Neuronal stem cell (in vitro differentiated cells): Measurements from ENCODE around the gene AMFR.

Experiments
- DNase-seq: peaks from one replicate; pipeline ENCODE4 v3.0.0-alpha.2; 2013; ENCODE audit warnings: low spot score
- H2AFZ ChIP-seq: one replicate; pipeline ENCODE4 v1.6.1; 2013; ENCODE audit warnings: mild to moderate bottlenecking, low read length, inconsistent platforms
- H2AK5ac ChIP-seq: 2 replicates; pipeline ENCODE4 v1.6.1; 2013; ENCODE audit warnings: low read depth, mild to moderate bottlenecking, inconsistent platforms, low read length, moderate library complexity, mixed read lengths
- H2BK120ac ChIP-seq: 2 replicates; pipeline ENCODE4 v1.6.1; 2013; ENCODE audit warnings: low read depth, mild to moderate bottlenecking, inconsistent platforms, low read length, moderate library complexity, mixed read lengths
- H2BK12ac ChIP-seq: one replicate; pipeline ENCODE4 v1.6.1; 2013; ENCODE audit warnings: low read length, inconsistent platforms
- H2BK15ac ChIP-seq: 2 replicates; pipeline ENCODE4 v1.6.1; 2013; ENCODE audit warnings: mild to moderate bottlenecking, low read length, inconsistent platforms, mixed read lengths
- H2BK5ac ChIP-seq: one replicate; pipeline ENCODE4 v1.6.1; 2013; ENCODE audit warnings: inconsistent platforms, mild to moderate bottlenecking, low read length, moderate library complexity
- H3K14ac ChIP-seq: one replicate; pipeline ENCODE4 v1.6.1; 2013; ENCODE audit warnings: low read length, inconsistent platforms
- H3K18ac ChIP-seq: 2 replicates; pipeline ENCODE4 v1.6.1; 2013; ENCODE audit warnings: low read length, inconsistent platforms
- H3K23ac ChIP-seq: 2 replicates; pipeline ENCODE4 v1.6.1; 2013; ENCODE audit warnings: low read depth, mild to moderate bottlenecking, mixed read lengths, low read length, inconsistent platforms; ENCODE audit not compliant: poor library complexity
- H3K27ac ChIP-seq: replicated peaks from 3 replicates; pipeline ENCODE4 v1.5.1; 2013; ENCODE audit warnings: low read length, inconsistent platforms
- H3K27me3 ChIP-seq, 3 experiments: 2 replicates each; pipeline ENCODE4 v1.6.1; 2013; ENCODE audit warnings: low read length in 3 of 3, mild to moderate bottlenecking in 2 of 3, inconsistent platforms in 1 of 3, low read depth in 1 of 3, mixed read lengths in 1 of 3, moderate library complexity in 1 of 3; ENCODE audit not compliant: control insufficient read depth in 3 of 3, insufficient read depth in 3 of 3
- H3K36me3 ChIP-seq, 2 donors: replicated peaks in 1 of 2; 2 replicates each; pipeline ENCODE4 v1.6.1; 2013; ENCODE audit warnings: low read length in 2 of 2; ENCODE audit not compliant: control insufficient read depth in 2 of 2, insufficient read depth in 2 of 2
- H3K4ac ChIP-seq: 2 replicates; pipeline ENCODE4 v1.6.1; 2013; ENCODE audit warnings: inconsistent platforms, mild to moderate bottlenecking, low read length, moderate library complexity
- H3K4me1 ChIP-seq, 2 donors: 1 replicate in 1 of 2; 2 replicates in 1 of 2; pipeline ENCODE4 v1.6.1; 2013; ENCODE audit warnings: low read length in 2 of 2, low read depth in 1 of 2; ENCODE audit not compliant: control insufficient read depth in 2 of 2, insufficient read depth in 1 of 2
- H3K4me2 ChIP-seq: one replicate; pipeline ENCODE4 v1.6.1; 2013; ENCODE audit warnings: mild to moderate bottlenecking, low read length, inconsistent platforms; ENCODE audit not compliant: insufficient read depth, poor library complexity, severe bottlenecking
- H3K4me3 ChIP-seq, 2 donors: 2 replicates each; pipeline ENCODE4 v1.5.1; 2013; ENCODE audit warnings: low read length in 2 of 2, mild to moderate bottlenecking in 2 of 2, inconsistent platforms in 1 of 2, moderate library complexity in 1 of 2
- H3K79me1 ChIP-seq: one replicate; pipeline ENCODE4 v1.6.1; 2013; ENCODE audit warnings: low read depth, mild to moderate bottlenecking, inconsistent platforms, low read length, moderate library complexity
- H3K9ac ChIP-seq: one replicate; pipeline ENCODE4 v1.6.1; 2013; ENCODE audit warnings: mild to moderate bottlenecking, low read depth, low read length, inconsistent platforms; ENCODE audit not compliant: poor library complexity
- H3K9me3 ChIP-seq, 2 donors: replicated peaks in 1 of 2; 2 replicates each; pipeline versions ENCODE3 to v1.6.1; 2013; ENCODE audit warnings: low read length in 2 of 2, mild to moderate bottlenecking in 2 of 2, inconsistent platforms in 1 of 2, low read depth in 1 of 2, mixed read lengths in 1 of 2, moderate library complexity in 1 of 2; ENCODE audit not compliant: control insufficient read depth in 2 of 2, insufficient read depth in 1 of 2
- H4K8ac ChIP-seq: one replicate; pipeline ENCODE4 v1.6.1; 2013; ENCODE audit warnings: low read depth, mild to moderate bottlenecking, inconsistent platforms, low read length, moderate library complexity
- H4K91ac ChIP-seq: one replicate; pipeline ENCODE4 v1.6.1; 2013; ENCODE audit warnings: low read length, low read depth, mild to moderate bottlenecking, inconsistent platforms; ENCODE audit not compliant: poor library complexity
- WGBS, 2 donors: extraction: QIAGEN DNeasy Blood & Tissue Kit; methylation state at CpG; one replicate each; pipeline ENCODE4 v1.1.7; 2013; ENCODE audit warnings: missing lambda C conversion rate in 2 of 2, mixed read lengths in 1 of 2; ENCODE audit not compliant: insufficient read length in 2 of 2, insufficient replicate concordance in 1 of 2; ENCODE audit errors: extremely low coverage in 2 of 2; 5-methylcytosine and 5-hydroxymethylcytosine counted together

The AMFR gene

GRCh38 chr16:56331399-56331798, 93.9 kb downstream of the AMFR start:
- Histone ChIP-seq H2BK15ac (peak overlapping the region; percentile 4), H3K4me1 (peaks cover 0 to 5% of the 10 kb centered on the region in 2 donors), H4K91ac (no peak overlapping the region), H2AFZ (no peak overlapping the region), H3K18ac (no peak overlapping the region), H3K9ac (no peak overlapping the region), H3K14ac (no peak overlapping the region), H2BK5ac (peak overlapping the region; percentile 28), H2BK12ac (no peak overlapping the region), H2AK5ac (peak overlapping the region; percentile 43), H3K36me3 (no peaks in the 10 kb centered on the region), H2BK120ac (no peak overlapping the region), H3K9me3 (no peaks in the 10 kb centered on the region), H3K4ac (no peak overlapping the region), H3K4me2 (no peak overlapping the region), H3K4me3 (no peak overlapping the region), H3K27ac (no peak overlapping the region), H3K79me1 (no peaks in the 10 kb centered on the region), H4K8ac (peak overlapping the region; percentile 54), H3K23ac (no peak overlapping the region), H3K27me3 (peaks cover 0 to 44% (median 0%) of the 10 kb centered on the region in 3 experiments)
- DNase-seq = no peak
- WGBS, 2 donors = no CpG with 5 or more reads among the region's 11 CpGs

GRCh38 chr16:56330476-56330875, 94.9 kb downstream of the AMFR start:
- H3K27me3 ChIP-seq = peaks cover 0 to 52% (median 0%) of the 10 kb centered on the region in 3 experiments
- H2BK15ac ChIP-seq = no peak overlapping the region
- no peak overlapping the region for H3K9ac ChIP-seq
- H2AFZ ChIP-seq = no peak overlapping the region
- no peak overlapping the region for H3K27ac ChIP-seq
- H3K4ac ChIP-seq = no peak overlapping the region
- H4K8ac ChIP-seq = no peak overlapping the region
- H2AK5ac ChIP-seq = no peak overlapping the region
- H2BK12ac ChIP-seq = no peak overlapping the region
- H2BK5ac ChIP-seq = no peak overlapping the region
- no peak for DNase-seq
- no peak overlapping the region for H3K18ac ChIP-seq
- no peak overlapping the region for H3K4me2 ChIP-seq
- no CpG with 5 or more reads among the region's 4 CpGs for WGBS, 2 donors
- no peaks in the 10 kb centered on the region for H3K79me1 ChIP-seq
- H2BK120ac ChIP-seq = no peak overlapping the region
- peaks cover 0 to 2% of the 10 kb centered on the region in 2 donors for H3K4me1 ChIP-seq
- H4K91ac ChIP-seq = no peak overlapping the region
- no peaks in the 10 kb centered on the region for H3K36me3 ChIP-seq
- H3K4me3 ChIP-seq = no peak overlapping the region
- no peak overlapping the region for H3K14ac ChIP-seq
- no peak overlapping the region for H3K23ac ChIP-seq
- no peaks in the 10 kb centered on the region for H3K9me3 ChIP-seq

GRCh38 chr16:56329887-56330286, 95.5 kb downstream of the AMFR start:
- Histone ChIP-seq H3K4ac (no peak overlapping the region), H3K14ac (no peak overlapping the region), H3K27me3 (peaks cover 0 to 52% (median 0%) of the 10 kb centered on the region in 3 experiments), H3K23ac (no peak overlapping the region), H2BK15ac (no peak overlapping the region), H3K79me1 (no peaks in the 10 kb centered on the region), H2BK5ac (no peak overlapping the region), H2BK120ac (no peak overlapping the region), H2BK12ac (no peak overlapping the region), H2AFZ (no peak overlapping the region), H2AK5ac (no peak overlapping the region), H3K4me2 (no peak overlapping the region), H3K4me1 (no peaks in the 10 kb centered on the region), H4K91ac (no peak overlapping the region), H3K9me3 (no peaks in the 10 kb centered on the region), H4K8ac (no peak overlapping the region), H3K27ac (no peak overlapping the region), H3K36me3 (no peaks in the 10 kb centered on the region), H3K9ac (no peak overlapping the region), H3K4me3 (no peak overlapping the region), H3K18ac (no peak overlapping the region)
- DNase-seq = no peak
- WGBS, 2 donors = no CpG with 5 or more reads among the region's 9 CpGs

GRCh38 chr16:56328276-56329022, 96.9 kb downstream of the AMFR start:
- Histone ChIP-seq H3K36me3 (no peaks in the 10 kb centered on the region), H4K91ac (no peak overlapping the region), H2AFZ (no peak overlapping the region), H3K4me2 (no peak overlapping the region), H3K4me3 (no peak overlapping the region), H2BK15ac (no peak overlapping the region), H2BK5ac (peak overlapping the region; percentile 72), H2AK5ac (no peak overlapping the region), H3K79me1 (no peaks in the 10 kb centered on the region), H3K23ac (no peak overlapping the region), H2BK12ac (no peak overlapping the region), H3K18ac (peak overlapping the region; percentile 14), H3K14ac (no peak overlapping the region), H3K27me3 (peaks cover 0 to 48% (median 0%) of the 10 kb centered on the region in 3 experiments), H3K27ac (no peak overlapping the region), H4K8ac (no peak overlapping the region), H3K9me3 (no peaks in the 10 kb centered on the region), H3K9ac (no peak overlapping the region), H3K4ac (no peak overlapping the region), H2BK120ac (no peak overlapping the region), H3K4me1 (peaks cover 0 to 3% of the 10 kb centered on the region in 2 donors)
- no CpG with 5 or more reads among the region's 22 CpGs for WGBS, 2 donors
- DNase-seq = no peak
